HepG2 (cell line): Measurements from ENCODE around the gene NFS1. TPM values are rescaled to one million over a fixed set of nuclear protein-coding genes. Genes with fewer than 3 reads are reported as not detected.

Experiments used
- BCL6 ChIP-seq: IDR thresholded peaks from 2 replicates; pipeline ENCODE4 v1.6.1; 2016; ENCODE audit warnings: missing genetic modification reagents, missing compliant biosample characterization
- CHD4 ChIP-seq: fragments of 200-600 bp; sonication (generic); IDR thresholded peaks from 2 replicates; pipeline ENCODE4 v1.7.0; 2017; ENCODE audit warnings: mild to moderate bottlenecking, low read length, borderline replicate concordance
- EZH2 ChIP-seq: conservative IDR thresholded peaks from 2 replicates; pipeline ENCODE4 v1.6.1; 2012; ENCODE audit warnings: mild to moderate bottlenecking, low read depth, low read length, moderate library complexity
- HNRNPH1 ChIP-seq: fragments of 200-400 bp; formaldehyde crosslinking; optimal IDR thresholded peaks from 2 replicates; pipeline ENCODE3; 2017; ENCODE audit warnings: mild to moderate bottlenecking, low read depth, low read length
- HOXA9 ChIP-seq: sonication (generic); formaldehyde crosslinking; IDR thresholded peaks from 2 replicates; pipeline ENCODE4 v1.8.1; 2022; ENCODE audit warnings: missing genetic modification reagents, mild to moderate bottlenecking, moderate library complexity, borderline replicate concordance
- MTA3 ChIP-seq: sonication (generic); formaldehyde crosslinking; IDR thresholded peaks from 2 replicates; pipeline ENCODE4 v1.4.0; 2020; ENCODE audit warnings: missing genetic modification reagents
- NCOR1 ChIP-seq: fragments of 200-600 bp; sonication (generic); IDR thresholded peaks from 2 replicates; pipeline ENCODE4 v1.7.0; 2017; ENCODE audit warnings: antibody characterized with exemption, low read length, borderline replicate concordance
- PHF21A ChIP-seq: sonication (generic); formaldehyde crosslinking; IDR thresholded peaks from 2 replicates; pipeline ENCODE4 v1.5.0; 2020; ENCODE audit warnings: mild to moderate bottlenecking, missing genetic modification reagents
- SALL1 ChIP-seq: sonication (generic); formaldehyde crosslinking; IDR thresholded peaks from 2 replicates; pipeline ENCODE4 v1.8.0; 2022; ENCODE audit warnings: mild to moderate bottlenecking, missing genetic modification reagents
- SAP130 ChIP-seq: IDR thresholded peaks from 2 replicates; pipeline ENCODE4 v1.6.1; 2016; ENCODE audit warnings: low read depth
- SP1 ChIP-seq, 2 experiments: fragments of 450-650 bp in 1 of 2; sonication (generic) in 1 of 2; formaldehyde crosslinking in 1 of 2; IDR thresholded peaks; 2 replicates each; pipeline versions ENCODE4 v1.4.0 to v1.6.1; 2016 to 2020; ENCODE audit warnings: missing genetic modification reagents in 1 of 2
- ZBTB40 ChIP-seq, 2 experiments: fragments of 450-650 bp in 1 of 2; sonication (generic) in 1 of 2; formaldehyde crosslinking in 1 of 2; IDR thresholded peaks; 2 replicates each; pipeline versions ENCODE4 v1.6.1 to v1.8.0; 2016 to 2022; ENCODE audit warnings: antibody characterized with exemption in 1 of 2, mild to moderate bottlenecking in 1 of 2, missing genetic modification reagents in 1 of 2
- ZKSCAN5 ChIP-seq: sonication (generic); formaldehyde crosslinking; IDR thresholded peaks from 2 replicates; pipeline ENCODE4 v1.5.1; 2020; ENCODE audit warnings: mild to moderate bottlenecking, missing genetic modification reagents
- ZNF350 ChIP-seq: sonication (generic); formaldehyde crosslinking; IDR thresholded peaks from 2 replicates; pipeline ENCODE4 v1.4.0; 2020; ENCODE audit warnings: mild to moderate bottlenecking, low read depth, missing genetic modification reagents, borderline replicate concordance
- ZNF572 ChIP-seq: sonication (generic); formaldehyde crosslinking; IDR thresholded peaks from 2 replicates; pipeline ENCODE4 v1.5.1; 2020; ENCODE audit warnings: mild to moderate bottlenecking, missing genetic modification reagents
- ZNF629 ChIP-seq: sonication (generic); formaldehyde crosslinking; conservative IDR thresholded peaks from 2 replicates; pipeline ENCODE4 v1.5.0; 2020; ENCODE audit warnings: missing genetic modification reagents
- ZNF777 ChIP-seq: sonication (generic); formaldehyde crosslinking; IDR thresholded peaks from 2 replicates; pipeline ENCODE4 v1.4.0; 2020; ENCODE audit warnings: missing genetic modification reagents
- polyA plus RNA-seq, 8 experiments: library from polyadenylated mRNA; depleted of rRNA in 3 of 8; stranded (reverse) in 7 of 8; unstranded in 1 of 8; fragments of >200 nt; fragmentation: Illumina TruSeq in 4 of 8; extraction: Trizol in 4 of 8; gene quantifications; 2 replicates each; pipeline versions ENCODE4 v1.2.1 to v1.2.3, GENCODE V29; 2011 to 2016; ENCODE audit warnings: low read depth in 4 of 8, missing spikeins in 1 of 8, mixed read lengths in 1 of 8; ENCODE audit not compliant: insufficient read depth in 1 of 8
- total RNA-seq, 5 experiments: library from RNA; depleted of rRNA; stranded (reverse); fragments of >200 nt; fragmentation: Illumina TruSeq; extraction: Trizol; gene quantifications; 2 replicates each; pipeline ENCODE4 v1.2.3, GENCODE V29; 2016; ENCODE audit warnings: low read depth in 1 of 5
- TF ChIP-seq, protein P1 (sequence below): sonication (generic); formaldehyde crosslinking; IDR thresholded peaks from 2 replicates; pipeline ENCODE4 v1.4.0; 2020; ENCODE audit warnings: missing genetic modification reagents
- TF ChIP-seq, protein P2 (sequence below): sonication (generic); formaldehyde crosslinking; IDR thresholded peaks from 2 replicates; pipeline ENCODE4 v1.5.0; 2020; ENCODE audit warnings: missing genetic modification reagents

Gene NFS1
- total and polyA plus RNA-seq, 2 of the 13 experiments (the other 11 are each of a cell fraction or from before 2014, with no cell fraction given): 65.9 to 88.1 TPM

DNA sequence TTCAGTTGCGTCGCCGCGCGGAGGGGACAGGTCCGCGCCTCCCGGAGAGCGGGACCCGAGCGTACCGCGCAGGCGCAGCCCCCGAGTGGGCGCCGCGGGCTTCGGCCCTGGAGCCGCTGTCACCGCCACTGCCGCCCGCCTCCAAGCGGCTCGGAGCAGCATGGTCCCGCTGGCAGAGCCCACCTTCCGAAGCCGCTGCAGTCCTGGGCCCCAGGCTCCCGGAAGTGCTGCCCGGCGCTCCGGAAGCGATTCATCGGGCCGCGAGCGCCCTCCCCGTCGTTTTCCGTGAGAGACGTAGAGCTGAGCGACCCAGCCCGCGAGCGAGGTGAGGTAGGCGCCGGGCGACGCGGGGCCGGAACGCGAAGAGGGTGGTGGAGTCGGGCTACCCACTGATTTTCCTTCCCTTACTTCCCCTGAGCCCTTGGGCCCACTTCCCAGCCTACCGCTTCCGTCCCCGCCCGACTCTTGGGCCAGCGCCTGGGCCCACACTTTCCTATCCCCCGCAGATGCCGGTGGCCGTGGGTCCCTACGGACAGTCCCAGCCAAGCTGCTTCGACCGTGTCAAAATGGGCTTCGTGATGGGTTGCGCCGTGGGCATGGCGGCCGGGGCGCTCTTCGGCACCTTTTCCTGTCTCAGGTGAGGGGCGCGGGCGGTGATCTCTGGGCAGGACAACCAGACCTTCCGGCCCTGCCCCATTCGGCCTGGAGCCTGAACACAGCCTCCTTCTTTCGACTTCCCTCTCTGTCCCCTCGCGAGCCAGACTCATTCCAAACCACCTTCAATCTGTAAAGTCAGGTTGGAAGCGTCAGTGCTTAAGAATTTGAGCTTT lies at the start of gene NFS1, which contains the start of gene ROMO1 (continued):
- TF ChIP-seq ZBTB40 (IDR thresholded peaks at IDR 0.05) (peak; percentile 97), ZBTB40 (CRISPR knock-in tag; IDR thresholded peaks at IDR 0.05) (peak; percentile 89), ZNF629 (CRISPR knock-in tag) (peak; percentile 35; the same call in 1 of the 2 replicates), EZH2 (no peak), HNRNPH1 (no peak), SP1 (IDR thresholded peaks at IDR 0.05) (no peak), SP1 (CRISPR knock-in tag; IDR thresholded peaks at IDR 0.05) (peak; percentile 88), HOXA9 (CRISPR knock-in tag) (peak; percentile 94; the same call in 1 of the 2 replicates), MTA3 (CRISPR knock-in tag) (peak; percentile 78; the same call in 1 of the 2 replicates), CHD4 (no peak), ZKSCAN5 (CRISPR knock-in tag) (no peak; the same call in 1 of the 2 replicates), SAP130 (CRISPR knock-in tag) (peak; percentile 100), ZNF777 (CRISPR knock-in tag) (peak; percentile 96), ZNF350 (CRISPR knock-in tag) (peak; percentile 100), ZNF572 (peak; percentile 99), PHF21A (CRISPR knock-in tag) (peak; percentile 93), NCOR1 (peak; percentile 9; the same call in 1 of the 2 replicates), BCL6 (peak; percentile 80), SALL1 (CRISPR knock-in tag) (peak; percentile 98)
- TF ChIP-seq, protein P1, sequence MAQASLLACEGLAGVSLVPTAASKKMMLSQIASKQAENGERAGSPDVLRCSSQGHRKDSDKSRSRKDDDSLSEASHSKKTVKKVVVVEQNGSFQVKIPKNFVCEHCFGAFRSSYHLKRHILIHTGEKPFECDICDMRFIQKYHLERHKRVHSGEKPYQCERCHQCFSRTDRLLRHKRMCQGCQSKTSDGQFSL: 0 out of 2 replicates have a peak, but pooled peaks have one; percentile 36
- TF ChIP-seq, protein P2, sequence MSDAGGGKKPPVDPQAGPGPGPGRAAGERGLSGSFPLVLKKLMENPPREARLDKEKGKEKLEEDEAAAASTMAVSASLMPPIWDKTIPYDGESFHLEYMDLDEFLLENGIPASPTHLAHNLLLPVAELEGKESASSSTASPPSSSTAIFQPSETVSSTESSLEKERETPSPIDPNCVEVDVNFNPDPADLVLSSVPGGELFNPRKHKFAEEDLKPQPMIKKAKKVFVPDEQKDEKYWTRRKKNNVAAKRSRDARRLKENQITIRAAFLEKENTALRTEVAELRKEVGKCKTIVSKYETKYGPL (CRISPR knock-in tag): no peak; the same call in none of the 2 replicates
